GM12892 (cell line): Measurements from ENCODE around the gene RPP25.

ENCODE experiments used
- POLR2AphosphoS5 ChIP-seq: IDR thresholded peaks from 2 replicates; pipeline ENCODE4 v1.6.1; 2011; ENCODE audit warnings: low read depth, low read length, control low read depth
- TAF1 ChIP-seq: IDR thresholded peaks from 2 replicates; pipeline ENCODE4 v1.6.1; 2011; ENCODE audit warnings: low read depth, mild to moderate bottlenecking, control low read depth, low read length, borderline replicate concordance

GRCh38 chr15:74962219-74962618 lies 5.6 kb upstream of the RPP25 start:
- TF ChIP-seq TAF1 (no peak), POLR2AphosphoS5 (no peak)
